Spleen (tissue), 11 donors: ENCODE results near the gene TOR4A. TPM values are rescaled to one million over a fixed set of nuclear protein-coding genes. Genes with fewer than 3 reads are reported as not detected.

Experiments
- DNase-seq: peaks from one replicate; pipeline ENCODE4 v3.0.0-alpha.2; 2020
- H3K27ac ChIP-seq, 8 donors: fragments of 200-600 bp; sonication (generic) in 7 of 8; 1 replicate in 4 of 8; 2 replicates in 4 of 8; pipeline versions ENCODE4 v1.5.0 to v1.8.0; 2016 to 2021; ENCODE audit warnings: inconsistent platforms in 4 of 8, mild to moderate bottlenecking in 4 of 8, moderate library complexity in 1 of 8
- H3K27me3 ChIP-seq, 7 donors: fragments of 200-600 bp; sonication (generic) in 6 of 7; replicated peaks in 1 of 7; 1 replicate in 4 of 7; 2 replicates in 3 of 7; pipeline versions ENCODE4 v1.5.0 to v1.8.0; 2016 to 2021; ENCODE audit warnings: inconsistent platforms in 3 of 7, mild to moderate bottlenecking in 1 of 7
- H3K36me3 ChIP-seq, 6 donors: fragments of 200-600 bp; sonication (generic) in 5 of 6; 1 replicate in 4 of 6; 2 replicates in 2 of 6; pipeline versions ENCODE4 v1.5.0 to v1.8.0; 2016 to 2021; ENCODE audit warnings: inconsistent platforms in 2 of 6
- H3K4me1 ChIP-seq, 6 donors: fragments of 200-600 bp; sonication (generic) in 5 of 6; 1 replicate in 3 of 6; 2 replicates in 3 of 6; pipeline versions ENCODE4 v1.5.0 to v1.8.0; 2016 to 2021; ENCODE audit warnings: inconsistent platforms in 3 of 6
- H3K4me3 ChIP-seq, 8 donors: fragments of 200-600 bp; sonication (generic) in 7 of 8; 1 replicate in 4 of 8; 2 replicates in 4 of 8; pipeline versions ENCODE4 v1.5.0 to v1.8.0; 2016 to 2021; ENCODE audit warnings: inconsistent platforms in 4 of 8, mild to moderate bottlenecking in 4 of 8, moderate library complexity in 2 of 8
- H3K9me3 ChIP-seq, 8 donors: fragments of 200-600 bp; sonication (generic) in 7 of 8; 1 replicate in 4 of 8; 2 replicates in 4 of 8; pipeline versions ENCODE4 v1.5.0 to v1.8.0; 2016 to 2021; ENCODE audit warnings: inconsistent platforms in 4 of 8
- CTCF ChIP-seq, 11 experiments: fragments of 200-600 bp in 7 of 11; fragments of 450-650 bp in 4 of 11; sonication (generic) in 4 of 11; IDR thresholded peaks in 8 of 11; conservative IDR thresholded peaks in 3 of 11; 1 replicate in 7 of 11; 2 replicates in 4 of 11; pipeline versions ENCODE4 v1.4.0 to v1.8.0; 2016 to 2021; ENCODE audit warnings: antibody characterized with exemption in 11 of 11, inconsistent platforms in 4 of 11, mild to moderate bottlenecking in 1 of 11
- POLR2A ChIP-seq, 3 donors: fragments of 450-650 bp; IDR thresholded peaks; one replicate each; pipeline ENCODE4 v1.5.1; 2017; ENCODE audit warnings: antibody characterized with exemption in 3 of 3, mild to moderate bottlenecking in 1 of 3
- POLR2AphosphoS5 ChIP-seq, 3 donors: sonication (generic); formaldehyde crosslinking; IDR thresholded peaks; one replicate each; pipeline ENCODE4 v1.5.1; 2017; ENCODE audit warnings: antibody characterized with exemption in 3 of 3
- WGBS, 5 donors: extraction: QIAGEN DNeasy Blood & Tissue Kit in 3 of 5; methylation state at CpG; one replicate each; pipeline versions ENCODE4 v1.1.5 to v1.1.7; 2013 to 2018; 5-methylcytosine and 5-hydroxymethylcytosine counted together
- intact Hi-C: fragments of 100-400 bp; cut with DNase I; formaldehyde crosslinking; loops from one replicate; pipeline ENCODE4 v1.15.0; 2023; ENCODE audit warnings: low total_unique reads
- polyA plus RNA-seq, 3 donors: library from polyadenylated mRNA; stranded (reverse); fragments of 200-250 nt; gene quantifications; one replicate each; pipeline ENCODE4 v1.2.1, GENCODE V29; 2013
- total RNA-seq, 7 donors: library from RNA; depleted of rRNA in 3 of 7; stranded (reverse); fragments of >200 nt in 3 of 7; fragmentation: NEBNext Ultra II Directional in 4 of 7; extraction: Animal tissue kit (Norgen Biotek cat#: 25700) in 4 of 7; gene quantifications; one replicate each; pipeline versions ENCODE4 v1.1.0 to v1.2.1, GENCODE V29; 2016 to 2021
- donor health status: healthy with polysubstance abuse.
- donor health status: DM: no; HTN: no; CAD: no; lungs with moderate emphysema.
- donor health status: DM: no; HTN: no; CAD: no.
- donor health status: Bipolar disorder and iron deficiency.
- donor health status: healthy.
- donor health status: DM: no; HTN: no; CAD: no.
- donor health status: DM: yes; HTN: yes; CAD: no.

Gene TOR4A
- total and polyA plus RNA-seq, 10 donors: 3.2 to 39.9 (median 26.2) TPM

DNA sequence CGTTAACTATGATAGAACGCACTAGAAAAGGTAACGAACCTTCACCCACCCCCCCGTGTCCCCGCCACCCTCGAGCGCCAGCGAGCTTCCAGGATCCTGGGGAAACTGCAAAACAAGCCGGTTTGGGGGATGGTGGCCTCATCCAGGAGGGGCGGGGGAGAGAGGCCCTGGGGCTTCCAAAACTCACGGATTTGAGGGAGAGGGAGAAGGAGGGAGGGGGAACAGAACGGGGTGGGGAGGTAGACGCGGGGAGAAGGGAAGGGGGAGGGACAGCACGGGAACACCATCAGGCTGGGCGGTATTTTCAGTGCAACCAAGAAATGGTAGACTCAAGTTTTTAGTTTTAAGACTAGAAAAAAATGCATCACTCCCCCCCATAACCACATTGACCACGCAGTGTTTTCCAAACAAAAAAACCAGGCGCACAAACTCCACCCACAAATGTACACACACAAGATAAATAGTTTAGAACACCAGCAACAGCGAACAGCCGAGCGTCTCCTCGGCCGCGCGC lies 23.1 kb downstream of the TOR4A start:
- Histone ChIP-seq H3K27ac (peak overlapping the region in 7 of 8 donors; percentile 46 to 82 (median 75)), H3K9me3 (no peaks in the 10 kb centered on the region), H3K4me1 (peaks cover 29 to 94% (median 81%) of the 10 kb centered on the region in 6 donors), H3K36me3 (no peaks in the 10 kb centered on the region), H3K4me3 (peak overlapping the region; percentile 32 to 78 (median 51)), H3K27me3 (peaks cover 2 to 94% (median 39%) of the 10 kb centered on the region in 7 donors)
- WGBS, 5 donors: 3 to 6% (median 4%) methylated on average over 20 to 25 of the region's 25 CpGs
- intact Hi-C loops: no loop called here
- DNase-seq: no peak
- TF ChIP-seq POLR2A (IDR thresholded peaks at IDR 0.05) (no peak), CTCF (IDR thresholded peaks at IDR 0.05 in 8 of 11, conservative IDR thresholded peaks at IDR 0.05 in 3 of 11) (no peak), POLR2AphosphoS5 (IDR thresholded peaks at IDR 0.05) (no peak)

GRCh38 chr9:137301081-137301947 lies 23.8 kb downstream of the TOR4A start:
- 1% methylated on average over 52 to 115 of the region's 115 CpGs for WGBS, 5 donors
- H3K9me3 ChIP-seq: no peaks in the 10 kb centered on the region
- H3K27me3 ChIP-seq: peaks cover 2 to 94% (median 33%) of the 10 kb centered on the region in 7 donors
- intact Hi-C loops: no loop called here
- peak overlapping the region in 7 of 8 donors; percentile 46 to 82 (median 75) for H3K27ac ChIP-seq
- H3K4me3 ChIP-seq: peak overlapping the region; percentile 32 to 78 (median 51)
- peak in 2 of 11 experiments; percentile 14 to 29 for TF ChIP-seq CTCF (IDR thresholded peaks at IDR 0.05 in 8 of 11, conservative IDR thresholded peaks at IDR 0.05 in 3 of 11)
- no peak for TF ChIP-seq POLR2A (IDR thresholded peaks at IDR 0.05)
- peak in 1 of 3 donors; percentile 24 for TF ChIP-seq POLR2AphosphoS5 (IDR thresholded peaks at IDR 0.05)
- DNase-seq: no peak
- no peaks in the 10 kb centered on the region for H3K36me3 ChIP-seq
- H3K4me1 ChIP-seq: peaks cover 36 to 94% (median 82%) of the 10 kb centered on the region in 6 donors

DNA sequence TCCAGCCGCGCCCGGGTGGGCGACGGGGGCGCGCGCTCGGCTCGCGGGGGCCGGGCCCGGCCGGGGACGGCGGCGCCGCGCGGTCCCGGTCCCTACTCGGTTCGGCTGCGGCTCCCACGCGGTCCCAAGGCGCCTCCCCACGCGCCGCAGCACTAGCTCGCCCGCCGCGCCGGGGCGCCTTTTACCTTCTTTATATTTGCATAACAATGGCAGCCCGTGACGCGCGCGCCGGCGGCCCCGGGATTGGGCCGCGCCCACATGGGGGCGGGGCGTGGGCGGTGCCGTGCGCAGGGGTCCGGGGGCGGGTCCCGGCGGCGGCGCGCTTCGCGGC lies 24.6 kb downstream of the TOR4A start, which contains the start of gene NRARP:
Gene NRARP (minus strand): TSS at position 154 of the 331 bp plus-strand sequence. CDS start 343 bp downstream, outside the sequence.
- TF ChIP-seq POLR2A (IDR thresholded peaks at IDR 0.05) (no peak), POLR2AphosphoS5 (IDR thresholded peaks at IDR 0.05) (peak; percentile 90 to 92 (median 90))
- intact Hi-C loops: no loop called here
- Histone ChIP-seq H3K9me3 (no peaks in the 10 kb centered on the region), H3K27ac (peak within 1 kb of the TSS; percentile 58 to 82 (median 76)), H3K4me1 (peaks cover 37 to 94% (median 82%) of the 10 kb centered on the region in 6 donors), H3K27me3 (peaks cover 2 to 94% (median 25%) of the 10 kb centered on the region in 7 donors), H3K36me3 (no peaks in the 10 kb centered on the region), H3K4me3 (peak within 1 kb of the TSS; percentile 38 to 78 (median 52))
- 0 to 1% (median 0%) methylated on average over 35 to 60 of the region's 60 CpGs; no CpG with 5 or more reads in 1 of the 5 donors for WGBS, 5 donors
- peak; percentile 96 for DNase-seq

- Histone ChIP-seq H3K27me3 (peaks cover 2 to 94% (median 25%) of the 10 kb centered on the region in 7 donors), H3K4me3 (peak overlapping the region; percentile 38 to 78 (median 46)), H3K4me1 (peaks cover 36 to 94% (median 83%) of the 10 kb centered on the region in 6 donors), H3K9me3 (no peaks in the 10 kb centered on the region), H3K27ac (peak overlapping the region; percentile 58 to 82 (median 76)), H3K36me3 (no peaks in the 10 kb centered on the region)
- DNase-seq: no peak
- WGBS, 5 donors: 4 to 21% (median 10%) methylated on average over 9 to 78 of the region's 78 CpGs
- intact Hi-C loops: no loop called here
- TF ChIP-seq POLR2A (IDR thresholded peaks at IDR 0.05): no peak
- peak in 10 of 11 experiments; percentile 15 to 77 (median 58) for TF ChIP-seq CTCF (IDR thresholded peaks at IDR 0.05 in 8 of 11, conservative IDR thresholded peaks at IDR 0.05 in 3 of 11)
Measured at GRCh38 chr9:137302449-137303150, 25.1 kb downstream of the TOR4A start.
